ENCODE data around the gene CLSTN2.

Gene CLSTN2

GRCh38 chr3:140247775-140248174 lies 312.8 kb downstream of the CLSTN2 start:
- FAIRE-seq (no peak), DNase-seq (ENCODE audit: insufficient read length, low spot score) (no peak)
- no peak for TF ChIP-seq POLR2A (IDR thresholded peaks at IDR 0.05; ENCODE audit: low read depth, low read length)

- TF ChIP-seq POLR2A (IDR thresholded peaks at IDR 0.05; ENCODE audit: low read depth, low read length): no peak
- no peak for DNase-seq (ENCODE audit: insufficient read length, low spot score)
- FAIRE-seq: no peak
Measured at GRCh38 chr3:140249188-140249587, 314.2 kb downstream of the CLSTN2 start.

GRCh38 chr3:140250010-140250855 lies 315.2 kb downstream of the CLSTN2 start:
- TF ChIP-seq POLR2A (IDR thresholded peaks at IDR 0.05; ENCODE audit: low read depth, low read length): no peak
- DNase-seq (ENCODE audit: insufficient read length, low spot score) (no peak), FAIRE-seq (no peak)

- FAIRE-seq (no peak), DNase-seq (ENCODE audit: insufficient read length, low spot score) (no peak)
- TF ChIP-seq POLR2A (IDR thresholded peaks at IDR 0.05; ENCODE audit: low read depth, low read length): no peak
Measured at GRCh38 chr3:140250945-140251344, 316.0 kb downstream of the CLSTN2 start.

- no peak for TF ChIP-seq POLR2A (IDR thresholded peaks at IDR 0.05; ENCODE audit: low read depth, low read length)
- DNase-seq (ENCODE audit: insufficient read length, low spot score) (no peak), FAIRE-seq (no peak)
Measured at GRCh38 chr3:140251678-140252077, 316.7 kb downstream of the CLSTN2 start.

GRCh38 chr3:140252812-140253656 lies 318.0 kb downstream of the CLSTN2 start:
- FAIRE-seq (no peak), DNase-seq (ENCODE audit: insufficient read length, low spot score) (no peak)
- no peak for TF ChIP-seq POLR2A (IDR thresholded peaks at IDR 0.05; ENCODE audit: low read depth, low read length)

- no peak for DNase-seq (ENCODE audit: insufficient read length, low spot score)
- no peak for FAIRE-seq
- no peak for TF ChIP-seq POLR2A (IDR thresholded peaks at IDR 0.05; ENCODE audit: low read depth, low read length)
Measured at GRCh38 chr3:140258222-140258724, 323.3 kb downstream of the CLSTN2 start.

- TF ChIP-seq POLR2A (IDR thresholded peaks at IDR 0.05; ENCODE audit: low read depth, low read length): no peak
- no peak for FAIRE-seq
- no peak for DNase-seq (ENCODE audit: insufficient read length, low spot score)
Measured at GRCh38 chr3:140265302-140265701, 330.3 kb downstream of the CLSTN2 start.

GRCh38 chr3:140268103-140268502 lies 333.1 kb downstream of the CLSTN2 start:
- DNase-seq (ENCODE audit: insufficient read length, low spot score): no peak
- FAIRE-seq: no peak
- TF ChIP-seq POLR2A (IDR thresholded peaks at IDR 0.05; ENCODE audit: low read depth, low read length): no peak

GRCh38 chr3:140268610-140269009 lies 333.6 kb downstream of the CLSTN2 start:
- no peak for TF ChIP-seq POLR2A (IDR thresholded peaks at IDR 0.05; ENCODE audit: low read depth, low read length)
- no peak for FAIRE-seq
- DNase-seq (ENCODE audit: insufficient read length, low spot score): no peak

- no peak for TF ChIP-seq POLR2A (IDR thresholded peaks at IDR 0.05; ENCODE audit: low read depth, low read length)
- DNase-seq (ENCODE audit: insufficient read length, low spot score): no peak
- FAIRE-seq: no peak
Measured at GRCh38 chr3:140270329-140270728, 335.3 kb downstream of the CLSTN2 start.

- TF ChIP-seq POLR2A (IDR thresholded peaks at IDR 0.05; ENCODE audit: low read depth, low read length): no peak
- FAIRE-seq (no peak), DNase-seq (ENCODE audit: insufficient read length, low spot score) (no peak)
Measured at GRCh38 chr3:140273542-140274195, 338.7 kb downstream of the CLSTN2 start.

- DNase-seq (ENCODE audit: insufficient read length, low spot score) (no peak), FAIRE-seq (no peak)
- TF ChIP-seq POLR2A (IDR thresholded peaks at IDR 0.05; ENCODE audit: low read depth, low read length): no peak
Measured at GRCh38 chr3:140274429-140274828, 339.4 kb downstream of the CLSTN2 start.

GRCh38 chr3:140276703-140277102 lies 341.7 kb downstream of the CLSTN2 start:
- no peak for DNase-seq (ENCODE audit: insufficient read length, low spot score)
- no peak for TF ChIP-seq POLR2A (IDR thresholded peaks at IDR 0.05; ENCODE audit: low read depth, low read length)
- FAIRE-seq: no peak

All from H54 (cell line).